Endothelial cell (in vitro differentiated cells): ENCODE results near the gene RASSF10. TPM values are rescaled to one million over a fixed set of nuclear protein-coding genes. Genes with fewer than 3 reads are reported as not detected.
"Not testable (repeated sequence)": the region's sequence is repeated elsewhere in the genome, so short reads cannot be mapped to it uniquely, and the experiment has no call there.

Experiments
- DNase-seq: peaks from one replicate; pipeline ENCODE4 v3.0.0; 2021; ENCODE audit warnings: low spot score
- H3K27ac Mint-ChIP-seq: one replicate; pipeline ENCODE4 v1.8.0; 2021; ENCODE audit warnings: mixed read lengths, inconsistent platforms; ENCODE audit not compliant: unreplicated experiment
- H3K27me3 Mint-ChIP-seq: one replicate; pipeline ENCODE4 v1.8.0; 2021; ENCODE audit warnings: mild to moderate bottlenecking, moderate library complexity, mixed read lengths, inconsistent platforms; ENCODE audit not compliant: unreplicated experiment
- H3K36me3 Mint-ChIP-seq: one replicate; pipeline ENCODE4 v1.8.0; 2021; ENCODE audit warnings: mild to moderate bottlenecking, low read depth, mixed read lengths, inconsistent platforms; ENCODE audit not compliant: unreplicated experiment
- H3K4me1 Mint-ChIP-seq: one replicate; pipeline ENCODE4 v1.8.0; 2021; ENCODE audit warnings: mild to moderate bottlenecking, mixed read lengths, inconsistent platforms; ENCODE audit not compliant: unreplicated experiment
- H3K4me3 Mint-ChIP-seq: one replicate; pipeline ENCODE4 v1.8.0; 2021; ENCODE audit warnings: mild to moderate bottlenecking, mixed read lengths, inconsistent platforms; ENCODE audit not compliant: unreplicated experiment
- H3K9me3 Mint-ChIP-seq: one replicate; pipeline ENCODE4 v1.8.0; 2021; ENCODE audit warnings: mixed read lengths, inconsistent platforms; ENCODE audit not compliant: unreplicated experiment
- total RNA-seq: library from RNA; stranded (reverse); fragmentation: NEBNext Ultra II Directional; extraction: Animal tissue kit (Norgen Biotek cat#: 25700); gene quantifications from one replicate; pipeline ENCODE4 v1.2.1, GENCODE V29; 2021; ENCODE audit not compliant: unreplicated experiment
- TF ChIP-seq, protein P1 (sequence below): fragments of 200-600 bp; sonication (generic); IDR thresholded peaks from one replicate; pipeline ENCODE4 v1.5.0; 2021; ENCODE audit warnings: antibody characterized with exemption; ENCODE audit not compliant: unreplicated experiment

RASSF10 gene
- total RNA-seq, 1 donor from 2014 or later: 17.5 TPM

GRCh38 chr11:13043912-13044628 lies 35.0 kb downstream of the RASSF10 start:
- H3K36me3 Mint-ChIP-seq: no peaks in the 10 kb centered on the region
- H3K27me3 Mint-ChIP-seq: no peaks in the 10 kb centered on the region

GRCh38 chr11:13045089-13045488 lies 36.0 kb downstream of the RASSF10 start:
- DNase-seq, H3K4me3 Mint-ChIP-seq, H3K27ac Mint-ChIP-seq, H3K27me3 Mint-ChIP-seq, H3K4me1 Mint-ChIP-seq, H3K9me3 Mint-ChIP-seq, H3K36me3 Mint-ChIP-seq: not testable (repeated sequence)

More at GRCh38 chr11:13043912-13044628, 35.0 kb downstream of the RASSF10 start:
- DNase-seq: no peak
- no peak overlapping the region for H3K27ac Mint-ChIP-seq
- TF ChIP-seq, protein P1, sequence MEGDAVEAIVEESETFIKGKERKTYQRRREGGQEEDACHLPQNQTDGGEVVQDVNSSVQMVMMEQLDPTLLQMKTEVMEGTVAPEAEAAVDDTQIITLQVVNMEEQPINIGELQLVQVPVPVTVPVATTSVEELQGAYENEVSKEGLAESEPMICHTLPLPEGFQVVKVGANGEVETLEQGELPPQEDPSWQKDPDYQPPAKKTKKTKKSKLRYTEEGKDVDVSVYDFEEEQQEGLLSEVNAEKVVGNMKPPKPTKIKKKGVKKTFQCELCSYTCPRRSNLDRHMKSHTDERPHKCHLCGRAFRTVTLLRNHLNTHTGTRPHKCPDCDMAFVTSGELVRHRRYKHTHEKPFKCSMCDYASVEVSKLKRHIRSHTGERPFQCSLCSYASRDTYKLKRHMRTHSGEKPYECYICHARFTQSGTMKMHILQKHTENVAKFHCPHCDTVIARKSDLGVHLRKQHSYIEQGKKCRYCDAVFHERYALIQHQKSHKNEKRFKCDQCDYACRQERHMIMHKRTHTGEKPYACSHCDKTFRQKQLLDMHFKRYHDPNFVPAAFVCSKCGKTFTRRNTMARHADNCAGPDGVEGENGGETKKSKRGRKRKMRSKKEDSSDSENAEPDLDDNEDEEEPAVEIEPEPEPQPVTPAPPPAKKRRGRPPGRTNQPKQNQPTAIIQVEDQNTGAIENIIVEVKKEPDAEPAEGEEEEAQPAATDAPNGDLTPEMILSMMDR: no peak
- H3K9me3 Mint-ChIP-seq: no peaks in the 10 kb centered on the region
- no peak overlapping the region for H3K4me3 Mint-ChIP-seq
- H3K4me1 Mint-ChIP-seq: no peaks in the 10 kb centered on the region

- Mint-ChIP-seq H3K36me3 (no peaks in the 10 kb centered on the region), H3K27ac (no peak overlapping the region), H3K4me1 (no peaks in the 10 kb centered on the region), H3K9me3 (no peaks in the 10 kb centered on the region), H3K27me3 (no peaks in the 10 kb centered on the region), H3K4me3 (no peak overlapping the region)
- TF ChIP-seq, protein P1: no peak
- no peak for DNase-seq
These were observed 36.6 kb downstream of the RASSF10 start for GRCh38 chr11:13045734-13046133.

DNA sequence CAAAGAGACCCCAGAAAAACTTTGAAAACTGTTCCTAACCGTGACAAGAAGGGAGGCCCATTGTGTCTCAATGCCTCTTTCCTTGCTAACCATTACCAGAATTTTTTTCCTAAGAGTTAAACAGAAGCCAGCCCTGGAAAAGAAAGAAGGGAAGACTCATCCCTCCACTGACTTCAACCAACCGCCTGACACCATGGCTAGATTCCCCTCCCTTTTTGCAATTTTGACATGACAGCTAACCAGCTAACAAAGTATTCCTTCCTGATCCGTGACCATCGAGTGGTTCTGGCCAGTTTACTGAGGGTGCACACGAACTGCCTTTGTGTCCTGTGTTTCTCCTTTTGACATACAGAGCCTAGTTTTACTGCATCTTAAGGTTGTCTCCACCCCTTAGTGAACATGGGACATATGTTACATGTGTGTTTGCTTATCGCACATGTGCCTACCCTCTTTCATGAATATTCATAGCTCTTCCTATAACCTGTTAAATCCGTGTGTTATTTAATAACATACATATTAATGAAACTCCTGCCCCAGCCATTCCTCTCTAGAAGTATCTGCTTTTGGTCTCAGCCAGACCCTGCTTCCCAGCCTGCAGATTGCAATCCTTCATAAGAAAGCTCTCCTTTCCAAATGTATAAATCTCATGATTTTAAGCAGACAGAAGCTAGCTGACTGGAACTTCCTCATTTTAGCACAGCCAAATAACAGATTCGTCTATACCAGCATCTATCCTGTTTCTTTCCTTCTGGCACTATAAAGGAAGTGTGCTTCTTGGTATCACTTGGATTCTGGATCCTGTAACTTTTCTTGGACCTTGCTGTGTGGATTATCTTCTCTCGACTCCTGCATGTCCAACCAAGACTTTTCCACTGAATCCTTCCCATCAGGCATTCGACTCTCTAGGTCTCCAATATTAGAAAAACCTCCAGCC lies 37.8 kb downstream of the RASSF10 start:
- Mint-ChIP-seq H3K4me3 (no peak overlapping the region), H3K27ac (no peak overlapping the region), H3K36me3 (no peaks in the 10 kb centered on the region), H3K27me3 (no peaks in the 10 kb centered on the region), H3K9me3 (no peaks in the 10 kb centered on the region), H3K4me1 (no peaks in the 10 kb centered on the region)
- TF ChIP-seq, protein P1: no peak
- no peak for DNase-seq

GRCh38 chr11:13047884-13048283 lies 38.8 kb downstream of the RASSF10 start:
- TF ChIP-seq, protein P1: no peak
- no peak for DNase-seq
- H3K27me3 Mint-ChIP-seq: no peaks in the 10 kb centered on the region

More at GRCh38 chr11:13047884-13048283, 38.8 kb downstream of the RASSF10 start:
- Mint-ChIP-seq H3K9me3 (no peaks in the 10 kb centered on the region), H3K4me1 (peaks cover 7% of the 10 kb centered on the region), H3K27ac (no peak overlapping the region), H3K4me3 (no peak overlapping the region), H3K36me3 (no peaks in the 10 kb centered on the region)
